Lower lobe of right lung (tissue), 2 donors: Measurements from ENCODE around the gene GZMA. TPM values are rescaled to one million over a fixed set of nuclear protein-coding genes. Genes with fewer than 3 reads are reported as not detected.

Source experiments
- ATAC-seq, 2 donors: fragments of 200-7000 bp; cut with Tn5 transposase; one replicate each; pipeline ENCODE4 v1.9.1; 2020 to 2022; ENCODE audit warnings: mild to moderate bottlenecking in 2 of 2, moderate library complexity in 2 of 2
- DNase-seq: peaks from one replicate; pipeline ENCODE4 v3.0.0-alpha.2; 2020
- H3K27ac ChIP-seq: fragments of 200-600 bp; one replicate; pipeline ENCODE4 v1.8.0; 2022
- H3K27me3 ChIP-seq: fragments of 200-600 bp; one replicate; pipeline ENCODE4 v1.8.0; 2022; ENCODE audit warnings: low read depth
- H3K36me3 ChIP-seq: fragments of 200-600 bp; one replicate; pipeline ENCODE4 v1.8.0; 2022; ENCODE audit warnings: mild to moderate bottlenecking
- H3K4me1 ChIP-seq: fragments of 200-600 bp; one replicate; pipeline ENCODE4 v1.8.0; 2022
- H3K4me3 ChIP-seq: fragments of 200-600 bp; one replicate; pipeline ENCODE4 v1.8.0; 2022; ENCODE audit warnings: mild to moderate bottlenecking
- H3K9me3 ChIP-seq: fragments of 200-600 bp; one replicate; pipeline ENCODE4 v1.8.0; 2022
- intact Hi-C: fragments of 100-400 bp; cut with DNase I; formaldehyde crosslinking; loops from one replicate; pipeline ENCODE4 v1.11.0; 2022
- total RNA-seq: library from RNA; stranded (reverse); fragmentation: NEBNext Ultra II Directional; extraction: Animal tissue kit (Norgen Biotek cat#: 25700); gene quantifications from one replicate; pipeline ENCODE4 v1.2.1, GENCODE V29; 2021
- TF ChIP-seq, protein P1 (sequence below): fragments of 200-600 bp; IDR thresholded peaks from one replicate; pipeline ENCODE4 v1.8.0; 2022; ENCODE audit warnings: antibody characterized with exemption, mild to moderate bottlenecking
- donor health status: DM: no; HTN: yes; CAD: no; lungs with severe emphysema.

Gene GZMA
- total RNA-seq, 1 donor from 2014 or later, result 9.6 TPM

DNA sequence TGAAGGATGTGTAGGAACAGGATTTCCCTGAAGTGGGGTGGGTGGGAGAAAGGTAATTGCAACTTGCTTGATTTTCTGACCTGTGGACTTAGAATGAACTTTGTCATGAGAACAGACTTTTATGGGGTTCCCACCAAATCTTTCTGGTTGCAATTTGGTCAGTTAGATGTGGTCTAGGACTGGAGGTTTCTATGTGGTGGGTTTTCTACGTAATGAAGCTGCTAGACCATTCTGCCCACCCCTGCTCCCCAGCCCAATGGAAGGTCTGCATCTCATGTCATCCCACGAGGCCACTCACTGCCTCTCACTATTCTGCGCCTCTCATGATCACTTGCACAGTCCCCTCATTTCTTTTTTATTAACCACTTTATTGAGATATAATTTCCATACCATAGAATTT lies 37.9 kb upstream of the GZMA start:
- Histone ChIP-seq H3K4me1 (no peaks in the 10 kb centered on the region), H3K27me3 (no peaks in the 10 kb centered on the region), H3K36me3 (no peaks in the 10 kb centered on the region), H3K4me3 (no peak overlapping the region), H3K27ac (no peak overlapping the region), H3K9me3 (no peaks in the 10 kb centered on the region)
- intact Hi-C loops, result no loop called here
- DNase-seq (no peak), ATAC-seq (no peak)
- TF ChIP-seq, protein P1, sequence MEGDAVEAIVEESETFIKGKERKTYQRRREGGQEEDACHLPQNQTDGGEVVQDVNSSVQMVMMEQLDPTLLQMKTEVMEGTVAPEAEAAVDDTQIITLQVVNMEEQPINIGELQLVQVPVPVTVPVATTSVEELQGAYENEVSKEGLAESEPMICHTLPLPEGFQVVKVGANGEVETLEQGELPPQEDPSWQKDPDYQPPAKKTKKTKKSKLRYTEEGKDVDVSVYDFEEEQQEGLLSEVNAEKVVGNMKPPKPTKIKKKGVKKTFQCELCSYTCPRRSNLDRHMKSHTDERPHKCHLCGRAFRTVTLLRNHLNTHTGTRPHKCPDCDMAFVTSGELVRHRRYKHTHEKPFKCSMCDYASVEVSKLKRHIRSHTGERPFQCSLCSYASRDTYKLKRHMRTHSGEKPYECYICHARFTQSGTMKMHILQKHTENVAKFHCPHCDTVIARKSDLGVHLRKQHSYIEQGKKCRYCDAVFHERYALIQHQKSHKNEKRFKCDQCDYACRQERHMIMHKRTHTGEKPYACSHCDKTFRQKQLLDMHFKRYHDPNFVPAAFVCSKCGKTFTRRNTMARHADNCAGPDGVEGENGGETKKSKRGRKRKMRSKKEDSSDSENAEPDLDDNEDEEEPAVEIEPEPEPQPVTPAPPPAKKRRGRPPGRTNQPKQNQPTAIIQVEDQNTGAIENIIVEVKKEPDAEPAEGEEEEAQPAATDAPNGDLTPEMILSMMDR, result no peak

DNA sequence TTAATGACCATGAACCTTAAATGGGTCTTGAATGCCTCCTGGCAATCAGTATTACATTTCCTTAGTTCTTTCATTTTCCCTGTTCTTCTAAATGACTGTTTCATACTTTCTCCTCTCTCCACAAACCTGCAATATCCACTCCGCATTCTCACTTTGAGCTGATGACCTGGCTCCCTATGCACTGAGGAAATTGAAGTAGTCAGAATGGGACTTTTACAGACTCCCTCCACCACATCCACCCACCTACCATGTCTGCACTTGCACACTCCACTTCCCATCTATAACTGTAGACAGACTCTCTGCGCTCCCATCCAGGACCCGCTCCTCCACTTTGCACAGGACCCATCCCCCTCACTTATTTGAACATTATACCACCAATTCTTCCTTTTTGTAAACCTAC lies 36.2 kb upstream of the GZMA start:
- H3K4me1 ChIP-seq, result no peaks in the 10 kb centered on the region
- no peak overlapping the region for H3K4me3 ChIP-seq
- intact Hi-C loops, result no loop called here
- H3K9me3 ChIP-seq, result no peaks in the 10 kb centered on the region
- no peaks in the 10 kb centered on the region for H3K27me3 ChIP-seq
- no peak for ATAC-seq
- no peaks in the 10 kb centered on the region for H3K36me3 ChIP-seq
- no peak for DNase-seq
- TF ChIP-seq, protein P1, result no peak
- H3K27ac ChIP-seq, result no peak overlapping the region

DNA sequence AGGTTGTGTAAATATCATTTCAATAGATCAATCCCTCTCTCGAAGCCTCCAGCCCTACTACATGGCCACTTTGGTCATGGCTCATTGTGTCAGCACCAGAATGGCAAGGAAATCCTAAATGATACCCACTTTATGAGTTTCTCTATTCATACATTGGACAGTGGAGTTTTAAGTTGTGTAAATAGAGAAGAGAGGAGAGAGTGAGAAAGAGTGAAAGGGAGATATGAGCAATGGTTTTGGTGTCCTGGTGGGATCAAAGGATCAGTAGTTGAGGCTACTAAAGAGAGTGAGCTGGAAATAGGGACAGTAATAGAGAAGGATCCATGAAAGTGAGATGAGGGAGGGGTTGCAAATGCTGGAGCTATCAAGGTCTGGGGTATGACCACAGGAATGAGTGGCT lies 31.5 kb upstream of the GZMA start:
- no peak overlapping the region for H3K27ac ChIP-seq
- no peak for ATAC-seq
- intact Hi-C loops, result no loop called here

DNA sequence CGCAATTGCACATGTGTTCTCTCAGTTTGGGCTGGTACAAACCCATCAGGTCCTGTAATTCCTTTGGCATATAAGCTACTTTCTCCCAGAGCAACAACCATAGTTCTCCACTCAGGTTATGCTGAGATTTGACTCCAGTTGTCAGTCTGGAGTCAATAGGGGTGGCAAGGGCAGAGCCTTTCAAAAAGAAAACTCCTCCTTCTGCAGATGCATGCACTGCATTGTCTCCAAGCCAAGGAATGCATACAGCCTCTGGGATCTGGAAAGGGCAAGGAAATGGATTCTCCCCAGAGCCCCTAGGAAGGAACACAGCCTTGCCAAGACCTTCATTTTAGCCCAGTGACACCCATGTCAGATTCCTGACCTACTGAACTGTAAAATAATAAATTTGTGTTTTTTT lies 31.0 kb upstream of the GZMA start:
- H3K27me3 ChIP-seq, result no peaks in the 10 kb centered on the region
- H3K9me3 ChIP-seq, result no peaks in the 10 kb centered on the region
- DNase-seq, result no peak
- no peaks in the 10 kb centered on the region for H3K36me3 ChIP-seq
- H3K27ac ChIP-seq, result no peak overlapping the region
- H3K4me3 ChIP-seq, result no peak overlapping the region
- ATAC-seq, result no peak
- H3K4me1 ChIP-seq, result no peaks in the 10 kb centered on the region
- intact Hi-C loops, result no loop called here
- TF ChIP-seq, protein P1, result no peak

More for the DNA sequence above, 31.5 kb upstream of the GZMA start:
- H3K27me3 ChIP-seq, result no peaks in the 10 kb centered on the region
- H3K9me3 ChIP-seq, result no peaks in the 10 kb centered on the region
- no peak for DNase-seq
- H3K4me1 ChIP-seq, result no peaks in the 10 kb centered on the region
- H3K36me3 ChIP-seq, result no peaks in the 10 kb centered on the region
- TF ChIP-seq, protein P1, result no peak
- no peak overlapping the region for H3K4me3 ChIP-seq

DNA sequence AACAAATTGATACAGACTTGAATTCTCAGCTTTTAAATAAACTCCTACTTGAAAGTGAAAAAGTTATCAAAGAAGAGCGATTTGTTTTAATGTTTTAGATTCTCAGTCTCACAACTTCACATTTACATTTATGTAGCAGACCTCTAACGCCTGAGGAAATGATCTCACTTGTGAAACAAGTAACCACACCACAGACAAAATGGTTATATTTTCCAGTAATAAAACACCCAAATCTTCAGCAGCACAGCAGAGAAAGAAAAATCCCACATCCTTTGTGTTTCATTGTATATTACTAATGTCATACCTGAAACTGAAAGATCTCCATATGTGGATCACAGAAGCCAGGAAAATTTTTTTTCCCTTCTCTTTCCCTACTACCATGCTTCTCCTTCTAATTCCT lies 29.8 kb upstream of the GZMA start:
- no peak for DNase-seq
- intact Hi-C loops, result no loop called here
- Histone ChIP-seq H3K27me3 (no peaks in the 10 kb centered on the region), H3K27ac (no peak overlapping the region), H3K9me3 (no peaks in the 10 kb centered on the region), H3K36me3 (no peaks in the 10 kb centered on the region), H3K4me1 (no peaks in the 10 kb centered on the region), H3K4me3 (no peak overlapping the region)
- TF ChIP-seq, protein P1, result no peak
- no peak for ATAC-seq

DNA sequence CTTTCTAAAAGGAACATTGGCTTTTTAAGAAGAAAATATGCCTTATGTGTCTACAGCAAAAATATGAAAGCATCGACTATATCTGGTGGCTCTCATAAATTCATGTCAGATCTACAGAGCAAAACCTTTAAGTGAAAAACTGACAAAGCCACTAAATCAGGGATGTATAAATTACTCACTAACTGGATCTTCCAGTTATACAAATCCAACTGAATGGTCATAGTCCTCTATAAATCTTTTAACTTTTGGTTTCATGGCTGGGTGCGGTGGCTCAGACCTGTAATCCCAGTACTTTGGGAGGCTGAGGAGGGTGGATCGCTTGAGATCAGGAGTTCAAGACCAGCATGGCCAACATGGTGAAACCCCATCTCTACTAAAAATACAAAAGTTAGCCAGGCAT lies 29.2 kb upstream of the GZMA start:
- no peak overlapping the region for H3K27ac ChIP-seq
- intact Hi-C loops, result no loop called here
- H3K27me3 ChIP-seq, result no peaks in the 10 kb centered on the region
- no peaks in the 10 kb centered on the region for H3K4me1 ChIP-seq
- no peaks in the 10 kb centered on the region for H3K36me3 ChIP-seq
- no peak overlapping the region for H3K4me3 ChIP-seq
- TF ChIP-seq, protein P1, result no peak
- DNase-seq, result no peak
- no peaks in the 10 kb centered on the region for H3K9me3 ChIP-seq
- no peak for ATAC-seq
